Measurements from ENCODE around the gene SPIC. TPM values are rescaled to one million over a fixed set of nuclear protein-coding genes. Genes with fewer than 3 reads are reported as not detected.

The SPIC gene
- polyA plus RNA-seq, 2 of the 4 experiments (the other 2 are of a cell fraction): not detected

- 42% methylated on average over 2 of the region's 2 CpGs for WGBS (ENCODE audit: missing lambda C conversion rate)
- ChIA-PET POLR2A (no interaction called here), CTCF (interaction anchor here (1.1 to 1.2 kb wide), 2 partner anchors 10 to 44 kb away, joined by 3 to 4 read pairs; no protein-coding TSS in a partner anchor)
- no peak overlapping the region for H3K4me2 ChIP-seq
- DNase-seq (ENCODE audit: low read depth in 1 of 2, low spot score in 1 of 2) (no peak), FAIRE-seq (no peak), ATAC-seq (no peak)
- H3K9me3 ChIP-seq: no peaks in the 10 kb centered on the region
- H3K4me3 ChIP-seq: no peak overlapping the region
- TF ChIP-seq PBX3 (IDR thresholded peaks at IDR 0.05): no peak
- TF ChIP-seq MAX (IDR thresholded peaks at IDR 0.05): no peak
- no peak for TF ChIP-seq CBX2 (IDR thresholded peaks at IDR 0.05; ENCODE audit: borderline replicate concordance, low read depth)
- TF ChIP-seq ZNF302 (CRISPR knock-in tag; IDR thresholded peaks at IDR 0.05): no peak
- TF ChIP-seq RNF2 (IDR thresholded peaks at IDR 0.05; ENCODE audit: borderline replicate concordance, low read depth): no peak
- no peak for TF ChIP-seq FOSL2 (IDR thresholded peaks at IDR 0.05)
- TF ChIP-seq FOSL2 (CRISPR knock-in tag; IDR thresholded peaks at IDR 0.05): no peak
- TF ChIP-seq ZSCAN20 (CRISPR knock-in tag; IDR thresholded peaks at IDR 0.05): no peak
- TF ChIP-seq PHF8 (IDR thresholded peaks at IDR 0.05; ENCODE audit: borderline replicate concordance, low read depth): no peak
- TF ChIP-seq RARB (CRISPR knock-in tag; IDR thresholded peaks at IDR 0.05): no peak
- TF ChIP-seq NPAS2 (CRISPR knock-in tag; IDR thresholded peaks at IDR 0.05; ENCODE audit: borderline replicate concordance): no peak
- no peak for TF ChIP-seq BCL3 (IDR thresholded peaks at IDR 0.05)
- no peak for TF ChIP-seq ZFP36 (IDR thresholded peaks at IDR 0.05; ENCODE audit: borderline replicate concordance, partially characterized antibody)
- no peaks in the 10 kb centered on the region for H3K4me1 ChIP-seq
- no peak overlapping the region for H3K27ac ChIP-seq
These were observed 61.0 kb downstream of the SPIC start for GRCh38 chr12:101536069-101536674.

Small RNA genes within 50 kb of the gene (small RNA-seq; reads per million reads assigned to genes)
- gene RF00019: 0 reads per million in 6 experiments
- 0 reads per million in 6 experiments for gene RNA5SP367
- 0 reads per million in 6 experiments for gene RNU5E-5P

Other genes with a start within 250 kb of the SPIC start
- 32.4 and 34.6 TPM in 2 replicates for gene UTP20, start 195.2 kb upstream of the SPIC start, polyA plus RNA-seq (2011; rRNA removed)
- 11.7 to 14.6 TPM (median 12.6 TPM) in 3 replicates for gene UTP20, start 195.2 kb upstream of the SPIC start, polyA plus RNA-seq (2017; fragmentation: RNase III; extraction: RNeasy Plus Mini Kit Qiagen cat#74134 plus additional on column Dnase treatment)
- 141 and 154 TPM in 2 replicates for gene ARL1, start 67.6 kb upstream of the SPIC start, polyA plus RNA-seq (2011; rRNA removed)
- gene ARL1, start 67.6 kb upstream of the SPIC start, polyA plus RNA-seq (2017; fragmentation: RNase III; extraction: RNeasy Plus Mini Kit Qiagen cat#74134 plus additional on column Dnase treatment): 70.3 to 76.8 TPM (median 70.8 TPM) in 3 replicates
- not detected in 2 replicates for gene MYBPC1, start 119.6 kb downstream of the SPIC start, polyA plus RNA-seq (2011; rRNA removed)
- not detected in 3 replicates for gene MYBPC1, start 119.6 kb downstream of the SPIC start, polyA plus RNA-seq (2017; fragmentation: RNase III; extraction: RNeasy Plus Mini Kit Qiagen cat#74134 plus additional on column Dnase treatment)
- 84.0 and 102 TPM in 2 replicates for gene CHPT1, start 222.3 kb downstream of the SPIC start, polyA plus RNA-seq (2011; rRNA removed)
- gene CHPT1, start 222.3 kb downstream of the SPIC start, polyA plus RNA-seq (2017; fragmentation: RNase III; extraction: RNeasy Plus Mini Kit Qiagen cat#74134 plus additional on column Dnase treatment): 51.2 to 52.0 TPM (median 51.5 TPM) in 3 replicates